IMR-90 (cell line): ENCODE data around the gene MEST. TPM values are rescaled to one million over a fixed set of nuclear protein-coding genes. Genes with fewer than 3 reads are reported as not detected.
"Not testable (repeated sequence)": the region's sequence is repeated elsewhere in the genome, so short reads cannot be mapped to it uniquely, and the experiment has no call there.

Experiments
- ATAC-seq: fragments of 200-7000 bp; cut with Tn5 transposase; 2 replicates; pipeline ENCODE4 v1.9.1; 2020; ENCODE audit warnings: low read depth, mild to moderate bottlenecking, moderate library complexity
- BruUV-seq: library from RNA; stranded (reverse); fragments of 400-500 nt; replicated peaks from 2 replicates; lab custom pipeline; 2021; lab: Mats Ljungman, UMichigan
- CTCF ChIA-PET: fragments of 300-600 bp; formaldehyde crosslinking; extraction: SDS; loops from one replicate; lab custom pipeline; 2021; ENCODE audit warnings: antibody characterized with exemption; lab: Yijun Ruan, JAX
- POLR2A ChIA-PET: fragments of 300-600 bp; sonication (Branson Sonifier 250); formaldehyde crosslinking; loops from one replicate; lab custom pipeline; 2022; ENCODE audit warnings: antibody characterized with exemption; ENCODE audit not compliant: unreplicated experiment; lab: Charles Lee
- DNase-seq: peaks from one replicate; pipeline ENCODE4 v3.0.0; 2013
- H2AFZ ChIP-seq: replicated peaks from 2 replicates; pipeline ENCODE3; 2013; ENCODE audit warnings: low read length, mild to moderate bottlenecking; ENCODE audit not compliant: poor library complexity
- H2AK5ac ChIP-seq: 2 replicates; pipeline ENCODE4 v1.6.1; 2013; ENCODE audit warnings: low read depth, low read length, inconsistent platforms
- H2AK9ac ChIP-seq: replicated peaks from 2 replicates; pipeline ENCODE3; 2013; ENCODE audit warnings: mild to moderate bottlenecking, low read depth, low read length, moderate library complexity; ENCODE audit not compliant: poor library complexity
- H2BK120ac ChIP-seq: 2 replicates; pipeline ENCODE4 v1.6.1; 2013; ENCODE audit warnings: low read depth, low read length, inconsistent platforms
- H2BK15ac ChIP-seq: 3 replicates; pipeline ENCODE4 v1.6.1; 2013; ENCODE audit warnings: low read depth, low read length, inconsistent platforms
- H2BK20ac ChIP-seq: 2 replicates; pipeline ENCODE4 v1.6.1; 2013; ENCODE audit warnings: low read depth, mild to moderate bottlenecking, inconsistent platforms, low read length, moderate library complexity
- H2BK5ac ChIP-seq: 2 replicates; pipeline ENCODE4 v1.6.1; 2013; ENCODE audit warnings: mild to moderate bottlenecking, low read depth, low read length, inconsistent platforms; ENCODE audit not compliant: poor library complexity, severe bottlenecking
- H3K14ac ChIP-seq: replicated peaks from 2 replicates; pipeline ENCODE4 v1.6.1; 2013; ENCODE audit warnings: low read depth, low read length, inconsistent platforms
- H3K18ac ChIP-seq: 2 replicates; pipeline ENCODE4 v1.6.1; 2013; ENCODE audit warnings: low read depth, low read length, control low read depth
- H3K23ac ChIP-seq: 2 replicates; pipeline ENCODE4 v1.6.1; 2013; ENCODE audit warnings: low read depth, low read length, inconsistent platforms
- H3K27ac ChIP-seq: 2 replicates; pipeline ENCODE4 v1.5.1; 2013; ENCODE audit warnings: mild to moderate bottlenecking, control low read depth, low read length; ENCODE audit not compliant: insufficient read depth
- H3K27me3 ChIP-seq: 2 replicates; pipeline ENCODE4 v1.6.1; 2013; ENCODE audit warnings: low read length; ENCODE audit not compliant: control insufficient read depth, insufficient read depth
- H3K36me3 ChIP-seq: 2 replicates; pipeline ENCODE4 v1.6.1; 2013; ENCODE audit warnings: low read length, mixed read lengths; ENCODE audit not compliant: control insufficient read depth, insufficient read depth
- H3K4ac ChIP-seq: 2 replicates; pipeline ENCODE4 v1.6.1; 2013; ENCODE audit warnings: low read depth, low read length, inconsistent platforms
- H3K4me1 ChIP-seq: 2 replicates; pipeline ENCODE4 v1.6.1; 2013; ENCODE audit warnings: low read length, mixed read lengths; ENCODE audit not compliant: control insufficient read depth, insufficient read depth
- H3K4me2 ChIP-seq: 2 replicates; pipeline ENCODE4 v1.6.1; 2013; ENCODE audit warnings: low read depth, mild to moderate bottlenecking, control low read depth, low read length, moderate library complexity
- H3K4me3 ChIP-seq: 2 replicates; pipeline ENCODE4 v1.5.1; 2013; ENCODE audit warnings: low read depth, mild to moderate bottlenecking, control low read depth, low read length, moderate library complexity; ENCODE audit not compliant: insufficient read depth
- H3K56ac ChIP-seq: 2 replicates; pipeline ENCODE4 v1.6.1; 2013; ENCODE audit warnings: low read length, inconsistent platforms; ENCODE audit not compliant: insufficient read depth; ENCODE audit errors: extremely low read depth
- H3K79me1 ChIP-seq, 2 experiments: 2 replicates each; pipeline ENCODE4 v1.6.1; 2013; ENCODE audit warnings: low read length in 2 of 2, inconsistent platforms in 1 of 2, low read depth in 1 of 2
- H3K9ac ChIP-seq: 2 replicates; pipeline ENCODE4 v1.6.1; 2013; ENCODE audit warnings: low read depth, low read length, control low read depth
- H3K9me1 ChIP-seq: 2 replicates; pipeline ENCODE4 v1.6.1; 2013; ENCODE audit warnings: low read length, inconsistent platforms; ENCODE audit not compliant: insufficient read depth
- H3K9me3 ChIP-seq: 2 replicates; pipeline ENCODE4 v1.6.1; 2013; ENCODE audit warnings: low read length; ENCODE audit not compliant: control insufficient read depth, insufficient read depth
- H4K20me1 ChIP-seq: 2 replicates; pipeline ENCODE4 v1.6.1; 2013; ENCODE audit warnings: low read length, inconsistent platforms; ENCODE audit not compliant: insufficient read depth
- H4K5ac ChIP-seq: 2 replicates; pipeline ENCODE4 v1.6.1; 2013; ENCODE audit warnings: mild to moderate bottlenecking, low read depth, low read length, control low read depth
- H4K8ac ChIP-seq, 2 experiments: 2 replicates each; pipeline ENCODE4 v1.6.1; 2013; ENCODE audit warnings: low read depth in 2 of 2, low read length in 2 of 2, control low read depth in 1 of 2, inconsistent platforms in 1 of 2
- H4K91ac ChIP-seq: 2 replicates; pipeline ENCODE4 v1.6.1; 2013; ENCODE audit warnings: low read depth, low read length, inconsistent platforms; ENCODE audit not compliant: insufficient read depth
- WGBS, 2 experiments: methylation state at CpG; one replicate each; pipeline versions ENCODE4 v1.1.5 to v1.1.7; 2013; ENCODE audit warnings: missing lambda C conversion rate in 2 of 2; ENCODE audit not compliant: insufficient read length in 1 of 2; ENCODE audit errors: extremely low coverage in 2 of 2; 5-methylcytosine and 5-hydroxymethylcytosine counted together
- dilution Hi-C: fragments of 300-500 bp; cut with HindIII; formaldehyde crosslinking; loops from one replicate; pipeline ENCODE4 v1.14.3; 2018; ENCODE audit warnings: low sequenced_read_pairs; ENCODE audit not compliant: unreplicated experiment
- in situ Hi-C: fragments of 300-500 bp; cut with MboI; formaldehyde crosslinking; loops from 3 replicates; pipeline ENCODE4 v1.14.3; 2019; ENCODE audit warnings: low sequenced_read_pairs, inconsistent platforms, mixed read lengths
- intact Hi-C: fragments of 100-400 bp; cut with micrococcal nuclease; formaldehyde crosslinking; loops from 2 replicates; pipeline ENCODE4 v1.10.0; 2022
- polyA plus RNA-seq, 3 experiments: library from polyadenylated mRNA; depleted of rRNA; stranded (reverse); fragments of >200 nt; gene quantifications; 2 replicates each; pipeline ENCODE4 v1.2.3, GENCODE V29; 2012; ENCODE audit warnings: low replicate concordance in 1 of 3
- total RNA-seq: library from RNA; depleted of rRNA; stranded (reverse); fragments of >200 nt; gene quantifications from 2 replicates; pipeline ENCODE4 v1.2.3, GENCODE V29; 2012

The MEST gene
- total and polyA plus RNA-seq, 2 of the 4 experiments (the other 2 are of a cell fraction): 219 to 317 TPM

DNA sequence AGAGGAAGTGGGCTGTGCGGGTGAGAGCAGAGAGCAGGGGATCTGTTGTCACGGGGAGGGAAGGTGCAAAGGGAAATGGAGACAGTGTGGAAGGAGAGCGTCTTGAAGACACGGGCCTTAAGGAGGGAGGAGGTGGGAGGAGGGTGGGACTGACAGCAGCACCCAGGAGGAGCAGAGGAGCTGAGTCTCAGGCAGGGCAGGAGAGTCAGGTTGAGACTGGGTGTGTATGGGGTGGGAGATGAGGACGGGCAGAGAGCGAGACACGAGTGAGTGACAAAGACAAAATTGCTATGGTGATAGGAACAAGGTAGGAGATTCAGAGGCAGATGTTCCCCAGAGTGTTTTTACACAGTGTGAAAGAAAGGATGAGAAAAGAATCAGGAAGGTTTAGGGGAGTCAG is 49.4 kb downstream of the MEST start:
- H3K27me3 ChIP-seq, H3K79me1 ChIP-seq, in situ Hi-C loops, dilution Hi-C loops, H4K20me1 ChIP-seq, H2BK5ac ChIP-seq, H3K36me3 ChIP-seq, H3K9me1 ChIP-seq, H3K9me3 ChIP-seq, H3K4me2 ChIP-seq, H3K14ac ChIP-seq, H3K4me1 ChIP-seq, CTCF ChIA-PET, H2BK120ac ChIP-seq, H2AFZ ChIP-seq, H3K4ac ChIP-seq, BruUV-seq, H2BK20ac ChIP-seq, H3K27ac ChIP-seq, H3K23ac ChIP-seq, DNase-seq, POLR2A ChIA-PET, H2AK5ac ChIP-seq, H2BK15ac ChIP-seq, H3K9ac ChIP-seq, H3K56ac ChIP-seq, H3K4me3 ChIP-seq, H4K8ac ChIP-seq, H4K91ac ChIP-seq, ATAC-seq, H4K5ac ChIP-seq, H3K18ac ChIP-seq, H2AK9ac ChIP-seq, intact Hi-C loops: not testable (repeated sequence)
- 80% methylated on average over 3 of the region's 7 CpGs; no CpG with 5 or more reads in 1 of the 2 experiments for WGBS, 2 experiments

DNA sequence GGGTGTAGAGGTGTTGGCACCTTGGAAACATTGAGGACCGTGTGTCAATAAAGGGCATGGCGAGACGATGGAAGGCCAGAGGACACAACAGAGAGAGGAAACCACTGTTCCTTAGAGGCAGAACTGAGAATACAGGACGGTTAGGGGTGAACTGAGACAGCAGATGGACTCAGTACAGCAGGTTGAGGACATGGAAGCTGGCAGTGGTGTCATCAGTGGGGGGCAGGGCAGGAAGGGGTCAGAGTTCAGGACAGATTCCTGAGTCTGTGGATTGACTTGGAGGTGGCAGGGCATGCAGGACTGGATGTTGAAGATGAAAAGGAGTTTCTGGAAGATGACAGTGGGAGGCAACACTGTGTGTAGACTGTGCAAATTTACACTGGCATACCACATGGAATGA is 50.4 kb downstream of the MEST start:
- H3K56ac ChIP-seq, H3K79me1 ChIP-seq, H2BK20ac ChIP-seq, H3K27me3 ChIP-seq, H4K20me1 ChIP-seq, H4K8ac ChIP-seq, H2AFZ ChIP-seq, H3K18ac ChIP-seq, dilution Hi-C loops, POLR2A ChIA-PET, H3K4me3 ChIP-seq, H3K36me3 ChIP-seq, H3K4me2 ChIP-seq, H2BK15ac ChIP-seq, H3K9ac ChIP-seq, H3K9me1 ChIP-seq, BruUV-seq, CTCF ChIA-PET, H3K27ac ChIP-seq, intact Hi-C loops, H2BK120ac ChIP-seq, DNase-seq, H4K91ac ChIP-seq, H3K23ac ChIP-seq, ATAC-seq, H2BK5ac ChIP-seq, H3K4me1 ChIP-seq, in situ Hi-C loops, H3K9me3 ChIP-seq, H2AK5ac ChIP-seq, H3K4ac ChIP-seq, H3K14ac ChIP-seq, H2AK9ac ChIP-seq, H4K5ac ChIP-seq: not testable (repeated sequence)
- 87% methylated on average over 3 of the region's 4 CpGs; no CpG with 5 or more reads in 1 of the 2 experiments for WGBS, 2 experiments
